Epithelial cell of esophagus (primary cell): ENCODE results near the gene SPOP.
"Not testable (repeated sequence)": the region's sequence is repeated elsewhere in the genome, so short reads cannot be mapped to it uniquely, and the experiment has no call there.

Experiments used
- DNase-seq: peaks from one replicate; pipeline ENCODE4 v3.0.0; 2010; ENCODE audit warnings: low read depth
- H3K4me3 ChIP-seq: 2 replicates; pipeline ENCODE4 v1.5.1; 2011; ENCODE audit warnings: mild to moderate bottlenecking, low read length, control low read depth
- CTCF ChIP-seq: IDR thresholded peaks from 2 replicates; pipeline ENCODE4 v1.5.1; 2011; ENCODE audit warnings: low read depth, mild to moderate bottlenecking, low read length, control low read depth, inconsistent platforms; ENCODE audit not compliant: insufficient read depth; ENCODE audit errors: missing control alignments

The SPOP gene

GRCh38 chr17:49674507-49674906 lies 3.4 kb downstream of the SPOP start:
- TF ChIP-seq CTCF: no peak
- no peak overlapping the region for H3K4me3 ChIP-seq
- no peak for DNase-seq

GRCh38 chr17:49673679-49674078 lies 4.2 kb downstream of the SPOP start:
- H3K4me3 ChIP-seq, DNase-seq: not testable (repeated sequence)

GRCh38 chr17:49670641-49671040 lies 7.3 kb downstream of the SPOP start:
- no peak for TF ChIP-seq CTCF
- DNase-seq: no peak
- H3K4me3 ChIP-seq: no peak overlapping the region

GRCh38 chr17:49670002-49670401 lies 7.9 kb downstream of the SPOP start:
- no peak for DNase-seq
- no peak overlapping the region for H3K4me3 ChIP-seq
- TF ChIP-seq CTCF: no peak

GRCh38 chr17:49667854-49668253 lies 10.0 kb downstream of the SPOP start:
- peak; percentile 17 for DNase-seq
- H3K4me3 ChIP-seq: no peak overlapping the region
- no peak for TF ChIP-seq CTCF

GRCh38 chr17:49664706-49665211 lies 13.1 kb downstream of the SPOP start:
- DNase-seq: no peak
- H3K4me3 ChIP-seq: no peak overlapping the region
- no peak for TF ChIP-seq CTCF

GRCh38 chr17:49659661-49660382 lies 18.1 kb downstream of the SPOP start:
- no peak for TF ChIP-seq CTCF
- no peak for DNase-seq
- no peak overlapping the region for H3K4me3 ChIP-seq

GRCh38 chr17:49656247-49656646 lies 21.6 kb downstream of the SPOP start:
- no peak for DNase-seq
- TF ChIP-seq CTCF: no peak
- H3K4me3 ChIP-seq: no peak overlapping the region
